HT1080 (cell line): ENCODE measurements around the gene DYNC1I1. TPM values are rescaled to one million over a fixed set of nuclear protein-coding genes. Genes with fewer than 3 reads are reported as not detected.
A peak's percentile ranks its signal among the peaks of the same experiment; 100 is the strongest.

Experiments
- DNase-seq: peaks from one replicate; pipeline ENCODE4 v3.0.0-alpha.2; 2015; ENCODE audit warnings: low read depth
- polyA plus RNA-seq, 2 experiments: library from polyadenylated mRNA; depleted of rRNA; stranded (reverse); fragments of >200 nt; gene quantifications; 2 replicates each; pipeline ENCODE4 v1.2.3, GENCODE V29; 2015
- total RNA-seq: library from RNA; depleted of rRNA; stranded (reverse); fragments of >200 nt; shearing (Covaris generic); gene quantifications from 2 replicates; pipeline ENCODE4 v1.2.3, GENCODE V29; 2014; rRNA removed

The DYNC1I1 gene
- 2.4 and 2.7 TPM in 2 replicates for total RNA-seq
- 3.5 and 4.2 TPM in 2 replicates for polyA plus RNA-seq (2015; cell fraction: cytosol; rRNA removed)
- 3.6 and 5.0 TPM in 2 replicates for polyA plus RNA-seq (2015; cell fraction: nucleus; rRNA removed)

DNA sequence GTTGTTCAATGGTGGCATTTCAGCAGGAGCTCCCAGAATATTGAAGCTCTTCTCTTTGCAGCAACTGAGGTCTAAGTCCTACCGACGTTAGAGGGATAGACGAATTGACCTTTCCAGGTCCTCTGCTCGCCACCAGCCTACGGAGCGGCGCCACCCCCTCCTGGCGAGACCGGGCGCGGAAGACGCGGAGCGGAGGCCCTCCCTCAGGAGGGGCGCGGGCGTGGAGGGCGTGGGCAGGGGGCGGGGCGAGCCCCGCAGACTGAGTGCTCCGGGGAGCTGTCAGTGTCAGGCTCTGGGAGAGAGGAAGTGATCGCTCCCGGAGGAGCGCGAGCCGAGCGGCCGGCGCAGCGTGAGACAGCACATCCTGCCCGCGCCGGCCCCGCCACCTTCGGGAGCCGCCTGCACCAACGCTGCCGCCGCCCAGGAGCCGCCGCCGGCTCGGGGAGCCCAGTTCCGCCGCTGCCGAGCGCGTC lies at the start of gene DYNC1I1:
TSS of gene DYNC1I1 (plus strand) at position 257 of the 473 bp plus-strand sequence. CDS start 32,176 bp downstream, outside the sequence.
- peak; percentile 79 for DNase-seq

DNA sequence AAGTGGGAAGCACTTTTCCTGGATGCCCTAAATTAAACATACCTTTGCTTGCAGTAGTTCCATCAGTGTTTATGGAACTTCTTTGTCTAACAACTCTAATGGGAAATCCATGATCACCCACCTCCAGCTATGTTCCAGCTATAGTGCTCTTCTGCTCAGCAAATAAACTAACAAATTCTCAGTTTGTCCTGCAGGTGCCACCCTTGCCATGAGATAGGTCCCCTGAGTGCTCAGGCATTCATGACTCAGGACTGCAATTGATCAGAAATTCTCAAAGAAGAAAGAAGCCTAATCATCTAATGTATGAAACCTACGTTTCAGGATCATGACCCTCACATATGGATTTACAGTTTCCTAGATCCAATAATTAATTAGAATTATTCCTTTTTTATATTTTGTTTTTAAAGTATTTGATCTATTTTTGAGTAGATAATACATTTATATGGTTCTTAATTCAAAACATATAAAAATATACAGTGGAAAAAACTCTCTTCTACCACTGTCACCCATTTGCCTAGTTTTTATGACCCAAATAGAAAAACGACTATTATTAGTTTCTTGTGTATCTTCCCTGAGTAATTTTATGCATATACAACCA lies 48.7 kb upstream of the DYNC1I1 start:
- DNase-seq = peak; percentile 44

DNA sequence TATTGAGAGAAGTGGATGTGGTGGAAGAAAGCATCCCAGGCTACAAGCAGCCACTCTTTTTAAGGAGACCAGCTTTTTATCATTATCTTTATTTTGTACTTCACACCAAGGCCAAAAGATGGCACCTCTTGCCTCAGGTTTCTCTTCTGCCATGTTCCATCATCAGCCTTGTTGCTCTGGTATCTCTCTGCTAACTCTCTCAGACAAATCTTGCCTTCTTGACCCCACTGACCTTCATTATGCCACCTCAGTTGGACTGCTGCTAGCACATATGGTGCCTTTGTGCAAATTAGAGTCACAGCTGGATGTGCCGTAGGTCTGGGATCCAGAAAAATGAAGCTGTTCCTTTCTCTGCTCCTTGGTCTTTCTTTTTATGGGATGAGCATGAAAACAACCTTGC lies 47.1 kb upstream of the DYNC1I1 start:
- peak; percentile 7 for DNase-seq

DNA sequence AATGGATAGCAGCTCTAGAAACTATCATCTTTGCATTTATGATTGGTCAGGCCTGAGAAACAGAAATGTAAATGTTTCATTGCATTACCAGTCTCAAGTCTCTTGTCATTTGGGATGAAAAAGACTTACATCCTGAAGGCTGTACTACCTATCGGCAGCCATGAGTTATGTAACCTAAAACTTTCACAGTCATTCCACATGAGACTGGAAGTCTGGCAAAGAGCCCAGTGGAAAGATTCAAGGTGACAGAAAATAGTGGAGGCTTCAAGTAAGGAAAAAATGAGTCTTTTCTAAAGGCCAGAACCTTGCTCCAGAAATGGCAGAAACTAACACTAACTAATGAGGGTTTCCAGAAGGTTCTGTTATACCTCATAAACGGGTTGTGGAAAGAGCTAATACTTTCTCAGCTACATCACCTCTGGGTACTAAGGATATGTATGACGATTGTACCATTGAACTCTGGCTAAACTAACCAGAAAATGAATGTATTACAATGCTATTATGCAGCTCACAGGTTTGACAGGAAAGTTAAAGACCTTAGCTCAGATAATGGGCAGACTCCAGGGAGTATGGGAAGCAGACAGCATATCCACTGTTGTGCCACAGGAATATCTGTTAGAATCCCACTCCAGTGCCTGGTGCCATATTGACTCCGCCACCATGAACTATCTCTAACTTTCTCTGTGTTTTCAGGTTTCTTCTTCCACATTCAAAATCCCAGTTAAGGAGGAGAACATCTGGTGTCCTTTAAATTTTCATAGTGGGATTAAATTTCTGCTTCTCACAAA lies 41.7 kb upstream of the DYNC1I1 start:
- DNase-seq = peak; percentile 7

DNA sequence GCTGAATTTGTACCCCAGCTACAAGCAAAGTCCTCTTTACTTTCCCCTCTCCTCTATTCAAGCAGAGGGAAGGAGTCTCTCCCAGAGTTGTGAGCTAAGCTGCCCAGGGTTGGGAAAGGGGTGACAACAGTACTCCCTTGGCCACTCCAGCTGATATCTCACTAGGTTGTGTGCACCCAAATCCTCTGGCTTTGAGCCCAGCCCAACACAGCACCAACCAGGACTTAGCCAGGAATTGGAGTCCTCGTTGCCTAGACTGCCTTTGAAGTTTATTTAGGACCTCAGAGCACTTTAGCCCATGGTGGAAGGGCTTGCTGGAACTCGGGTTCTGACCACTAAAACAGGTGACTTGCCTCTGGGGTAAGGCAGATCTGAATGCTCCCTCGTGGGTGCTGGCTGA lies 35.7 kb upstream of the DYNC1I1 start:
- no peak for DNase-seq

DNA sequence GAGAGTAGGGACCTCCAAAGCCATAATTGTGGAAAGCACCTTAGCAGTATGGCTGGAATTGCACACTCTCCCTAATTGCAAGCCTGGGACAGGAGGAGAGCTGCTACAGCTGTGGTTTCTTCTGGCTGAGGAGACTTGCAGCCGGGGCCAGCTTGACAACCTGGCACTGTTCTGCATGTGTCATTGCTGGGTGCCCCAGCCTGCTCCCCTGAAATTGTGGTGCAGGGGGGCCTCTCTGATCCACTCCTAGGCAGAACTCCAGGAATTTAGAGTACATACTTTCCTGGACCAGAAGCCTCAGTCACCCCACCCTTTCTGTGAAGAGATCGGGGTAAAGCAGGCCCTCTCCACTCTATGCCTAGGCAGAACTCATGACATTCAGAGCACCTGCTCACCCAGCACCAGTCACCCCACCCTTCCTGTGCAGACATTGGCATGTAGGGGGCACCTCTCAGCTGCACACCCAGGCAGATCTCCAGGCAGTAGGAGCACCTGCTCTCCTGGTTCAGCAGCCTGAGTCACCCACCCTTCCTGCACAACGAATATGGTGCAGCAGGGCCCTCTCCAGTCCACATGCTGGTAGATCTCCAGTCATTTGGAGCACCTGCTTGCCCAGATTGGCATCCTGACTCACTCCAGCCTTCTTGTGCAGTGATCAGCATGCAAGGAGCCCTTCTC lies 34.4 kb upstream of the DYNC1I1 start:
- no peak for DNase-seq

DNA sequence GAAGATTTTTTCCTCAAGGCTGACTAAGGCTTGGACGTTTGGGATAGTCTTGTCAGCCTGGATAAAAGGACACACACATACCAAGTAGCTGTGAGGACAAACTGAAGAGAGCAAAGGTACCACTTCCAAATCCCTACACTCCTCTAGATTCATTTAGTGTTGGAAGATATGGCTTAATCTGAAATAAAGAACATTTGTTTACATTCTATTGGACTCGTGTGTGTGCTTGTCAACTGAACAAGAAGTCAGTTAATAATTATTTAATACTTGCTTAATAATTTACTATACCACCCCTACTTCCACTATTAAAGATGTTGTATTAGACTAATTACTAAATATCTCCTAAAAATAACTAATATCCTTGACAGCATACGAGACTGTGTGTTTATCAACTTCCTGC lies 23.3 kb upstream of the DYNC1I1 start:
- no peak for DNase-seq

DNA sequence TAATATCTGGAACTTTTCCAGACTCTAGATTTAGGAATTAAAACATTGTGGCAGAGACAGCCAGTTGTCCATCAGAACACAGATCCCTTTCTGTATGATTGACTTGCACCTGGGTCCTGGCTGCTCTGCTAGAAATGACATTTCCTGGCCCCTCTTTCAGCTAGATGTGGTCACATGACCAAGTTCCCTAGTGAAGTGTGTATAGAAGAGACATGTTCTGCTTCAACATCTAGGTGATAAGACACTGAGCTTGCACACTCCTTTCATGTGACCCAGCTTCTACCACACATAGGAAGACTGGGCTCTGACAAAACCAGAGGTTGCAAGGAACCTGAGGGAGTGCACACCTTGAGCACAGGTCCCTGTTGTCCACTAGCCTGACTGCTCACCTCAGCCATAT lies 22.8 kb upstream of the DYNC1I1 start:
- no peak for DNase-seq

DNA sequence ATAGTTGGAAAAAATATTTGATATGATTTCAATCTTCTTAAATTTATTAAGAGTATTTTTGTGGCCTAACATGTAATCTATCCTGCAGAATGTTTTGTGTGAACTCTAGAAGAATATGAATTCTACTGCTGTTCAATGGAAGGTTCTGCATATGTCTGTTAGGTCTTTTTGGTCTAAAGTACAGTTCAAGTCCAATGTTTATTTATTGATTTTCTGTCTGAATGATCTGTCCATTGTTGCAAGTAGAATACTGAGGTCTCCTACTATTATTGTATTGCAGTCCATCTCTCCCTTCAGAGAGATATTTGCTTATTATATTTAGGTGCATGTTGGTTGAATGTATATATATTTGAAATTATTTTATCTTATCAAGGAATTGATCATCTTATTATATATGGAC lies 18.9 kb upstream of the DYNC1I1 start:
- DNase-seq = no peak

DNA sequence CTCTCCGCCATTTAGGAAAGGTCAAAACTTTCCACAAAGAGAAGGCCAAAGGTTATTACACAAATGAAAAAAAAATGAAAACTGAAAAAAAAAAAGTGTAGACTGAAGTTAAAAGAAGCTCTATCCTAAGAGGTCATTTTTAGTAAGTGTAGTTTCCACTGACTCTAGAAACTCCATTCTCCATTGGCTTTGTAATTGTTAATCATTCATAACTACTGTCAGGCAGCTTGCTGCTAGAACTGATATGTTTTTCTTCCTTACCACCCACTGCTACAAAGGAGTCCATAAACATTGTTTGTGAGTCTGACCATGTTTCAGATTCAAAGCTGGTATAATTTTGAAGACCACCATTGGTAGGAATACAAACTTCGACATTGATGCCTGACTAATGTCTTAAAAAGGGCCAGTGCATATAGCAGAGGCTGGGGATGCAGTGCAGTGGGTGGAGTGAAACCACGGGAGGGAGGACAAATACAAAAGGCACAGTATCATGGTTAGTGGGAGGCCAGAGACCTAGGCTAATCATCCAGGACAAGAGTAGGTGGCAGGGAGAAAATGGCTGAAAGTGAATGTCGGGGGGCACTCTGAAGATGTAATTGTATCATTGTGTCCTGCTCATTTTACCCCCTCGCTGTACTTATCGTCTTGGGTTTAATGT lies 16.9 kb upstream of the DYNC1I1 start:
- no peak for DNase-seq

DNA sequence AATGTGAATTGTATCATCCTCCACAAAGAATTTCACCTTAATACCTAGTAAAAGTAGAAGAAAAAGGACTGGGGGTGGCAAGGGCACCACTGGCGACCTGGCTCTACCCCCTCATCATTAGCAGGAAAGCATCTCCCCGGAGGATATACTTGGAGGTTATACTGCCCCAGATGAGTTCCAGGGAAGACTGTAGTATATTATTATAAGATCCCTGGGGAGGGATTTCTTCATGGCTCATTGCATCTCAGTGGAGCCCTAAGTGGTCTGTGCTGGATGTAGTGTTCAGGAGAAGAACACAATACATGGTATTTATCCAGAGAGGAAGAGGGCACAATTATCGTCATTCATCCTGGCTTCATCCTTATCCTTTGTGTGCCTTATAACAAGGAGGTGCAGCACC lies 14.2 kb upstream of the DYNC1I1 start:
- no peak for DNase-seq

DNA sequence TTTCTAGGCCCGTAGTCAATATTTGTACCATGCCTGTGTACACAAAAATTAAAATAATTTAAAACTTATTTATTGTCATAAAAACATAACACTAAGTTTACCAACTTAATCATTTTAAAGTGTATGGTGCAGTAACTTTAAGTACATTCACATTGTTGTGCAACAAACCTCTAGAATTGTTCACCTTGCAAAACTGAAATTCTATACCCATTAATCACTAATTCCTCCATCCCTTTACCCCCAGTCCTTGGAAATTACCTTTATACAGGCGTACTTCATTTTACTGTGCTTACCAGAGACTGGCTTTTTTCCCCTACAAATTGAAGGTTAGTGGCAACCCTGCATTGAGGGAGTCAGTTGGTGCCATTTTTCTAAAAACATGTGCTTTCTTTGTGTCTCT lies 6.3 kb upstream of the DYNC1I1 start:
- DNase-seq = no peak

DNA sequence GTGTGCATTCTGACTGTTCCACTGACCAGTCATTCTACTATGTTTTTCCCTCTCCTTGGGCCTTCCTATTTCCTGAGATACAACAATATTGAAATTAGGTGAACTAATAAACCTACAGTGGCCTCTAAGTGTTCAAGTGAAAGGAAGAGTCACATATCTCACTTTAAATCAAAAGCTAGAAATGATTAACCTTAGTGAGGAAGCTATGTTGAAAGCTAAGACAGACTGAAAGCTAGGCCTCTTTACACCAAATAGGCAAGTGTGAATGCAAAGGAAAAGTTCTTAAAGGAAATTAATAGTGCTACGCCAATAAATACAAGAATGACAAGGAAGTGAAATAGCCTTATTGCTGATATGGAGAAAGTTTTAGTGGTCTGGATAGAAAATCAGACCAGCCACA lies 5.7 kb upstream of the DYNC1I1 start:
- no peak for DNase-seq

DNA sequence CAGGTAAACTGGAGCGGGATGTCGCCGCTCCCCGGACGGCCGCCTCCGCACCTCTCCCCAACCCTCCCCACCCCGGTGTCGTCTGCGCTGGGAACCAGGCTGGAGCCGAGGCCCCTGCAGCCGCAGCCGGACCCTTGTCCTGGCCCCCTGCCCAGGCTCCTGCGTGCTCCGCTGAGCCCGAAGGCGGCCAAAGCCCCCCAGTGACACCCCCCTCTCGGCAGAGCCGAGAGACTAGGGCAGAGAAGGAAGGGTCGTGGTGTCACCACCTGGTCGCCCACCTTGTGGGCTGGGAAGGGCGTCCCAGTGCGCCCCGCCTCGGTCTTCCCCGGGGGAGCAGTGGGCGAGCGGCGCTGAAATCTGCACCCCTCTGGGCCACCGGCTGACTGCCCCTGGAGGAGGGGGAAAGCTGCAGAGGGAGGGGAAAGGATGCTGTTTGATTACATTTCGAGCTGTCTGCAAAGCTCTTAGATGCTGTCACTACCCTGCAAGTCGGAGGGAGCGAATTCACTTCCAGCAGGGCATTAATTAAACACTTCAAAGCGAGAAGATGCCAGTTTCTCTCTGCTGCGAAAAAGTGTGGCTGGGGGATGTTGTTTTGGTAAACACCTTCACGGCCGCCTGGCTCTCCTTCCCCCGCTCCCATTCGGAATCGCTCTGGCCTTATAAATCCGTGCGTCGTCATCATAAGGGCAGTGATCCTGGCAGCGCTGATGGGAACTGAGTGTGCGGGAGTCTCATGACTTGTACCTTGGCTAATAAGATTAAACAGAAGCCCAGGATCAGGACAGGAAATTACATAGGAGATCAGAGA lies 622 bp downstream of the DYNC1I1 start:
- DNase-seq = peak; percentile 5

DNA sequence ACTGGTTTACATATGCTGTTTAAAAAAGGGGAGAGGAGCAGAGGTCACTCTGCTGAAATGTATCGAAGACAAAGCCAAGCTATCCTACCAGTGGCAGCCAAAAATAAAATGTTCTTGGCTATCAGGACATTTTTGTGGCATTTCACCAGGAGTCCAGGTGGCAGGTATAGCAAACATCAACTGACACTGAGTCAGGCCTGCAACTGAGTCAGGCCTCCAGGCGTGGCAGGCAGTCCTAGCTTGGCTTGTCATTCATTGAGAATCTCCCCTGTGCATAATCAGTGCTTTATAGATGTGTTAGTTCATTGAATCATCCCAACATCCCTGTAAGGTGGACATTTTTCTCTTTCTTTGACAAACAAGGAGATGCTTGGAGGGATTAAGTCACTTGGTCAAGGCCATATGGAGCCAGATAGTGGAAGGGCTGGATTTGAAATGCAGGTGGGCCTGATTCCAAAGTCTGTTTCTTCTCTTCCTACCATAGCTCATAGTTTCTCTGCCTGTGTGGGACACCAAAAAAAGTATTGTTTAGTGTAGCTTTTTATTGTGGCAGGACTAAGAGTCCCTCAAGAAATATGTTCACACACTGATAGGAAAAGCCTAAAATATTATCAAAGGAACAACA lies 4.3 kb downstream of the DYNC1I1 start:
- no peak for DNase-seq

DNA sequence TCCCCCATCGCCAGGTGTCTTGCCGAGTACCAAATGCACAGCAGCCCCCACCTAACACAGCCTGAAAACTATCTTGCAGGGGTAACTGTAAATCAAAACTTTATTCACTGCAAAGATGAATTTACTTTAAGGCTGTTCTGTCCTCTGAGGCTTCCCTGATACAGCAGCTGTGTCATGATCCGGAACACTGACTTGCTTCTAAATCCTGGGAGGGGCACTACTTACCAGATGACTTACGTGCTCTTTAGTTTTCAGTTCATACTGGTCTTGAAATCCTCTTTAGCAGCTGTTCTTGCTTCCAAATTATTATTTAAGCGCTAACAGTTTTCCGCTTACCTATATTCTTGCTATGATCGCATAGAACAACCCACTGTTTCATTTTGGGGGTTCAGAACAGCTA lies 4.9 kb downstream of the DYNC1I1 start:
- no peak for DNase-seq

DNA sequence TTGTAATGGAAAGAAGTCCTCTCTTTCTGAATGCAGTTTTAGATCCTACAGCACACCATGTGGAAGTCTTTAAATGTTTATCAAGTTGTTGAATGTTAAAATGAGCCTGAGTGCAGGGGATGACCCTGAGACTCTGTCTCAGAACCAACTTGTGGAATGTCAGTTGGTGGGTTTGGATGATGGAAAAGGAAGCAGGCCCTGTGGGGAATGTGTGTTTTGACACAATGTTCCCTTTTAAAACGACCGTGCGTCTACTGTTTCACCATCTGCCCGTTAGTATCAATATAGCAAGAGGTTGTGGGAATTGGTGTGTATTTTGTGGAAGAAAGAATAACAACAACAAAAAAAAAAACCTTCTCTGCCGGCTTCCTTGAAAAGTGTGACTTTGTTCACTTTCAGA lies 8.3 kb downstream of the DYNC1I1 start:
- DNase-seq = no peak

DNA sequence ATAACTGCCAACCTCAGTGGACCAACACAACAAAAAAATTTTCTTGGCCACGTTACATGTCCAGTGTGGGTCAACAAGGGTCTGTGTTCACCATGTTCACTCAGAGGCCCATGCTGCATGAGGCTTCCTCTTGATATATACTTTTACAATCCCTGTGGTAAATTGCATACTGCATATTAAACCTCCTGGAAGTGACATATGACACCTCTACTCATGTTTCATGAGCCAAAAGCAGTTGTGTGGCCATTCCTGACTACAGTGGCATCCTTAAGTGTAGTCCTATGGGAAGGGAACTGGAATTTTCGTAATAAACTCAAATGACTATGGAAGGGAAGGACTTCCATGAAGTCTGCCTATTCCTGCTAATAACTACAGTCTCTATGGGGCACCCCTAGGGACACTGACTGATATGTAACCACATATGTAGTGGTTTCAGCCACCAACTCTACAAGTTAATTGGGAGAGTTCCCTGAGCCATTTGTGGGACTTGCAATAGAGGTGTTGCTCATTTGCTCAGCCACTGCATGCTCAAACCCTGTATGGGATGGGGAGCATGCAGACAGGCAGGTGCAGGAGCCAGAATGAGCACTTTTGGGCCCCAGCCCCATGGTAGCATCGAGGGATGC lies 9.7 kb downstream of the DYNC1I1 start:
- DNase-seq = peak; percentile 6

DNA sequence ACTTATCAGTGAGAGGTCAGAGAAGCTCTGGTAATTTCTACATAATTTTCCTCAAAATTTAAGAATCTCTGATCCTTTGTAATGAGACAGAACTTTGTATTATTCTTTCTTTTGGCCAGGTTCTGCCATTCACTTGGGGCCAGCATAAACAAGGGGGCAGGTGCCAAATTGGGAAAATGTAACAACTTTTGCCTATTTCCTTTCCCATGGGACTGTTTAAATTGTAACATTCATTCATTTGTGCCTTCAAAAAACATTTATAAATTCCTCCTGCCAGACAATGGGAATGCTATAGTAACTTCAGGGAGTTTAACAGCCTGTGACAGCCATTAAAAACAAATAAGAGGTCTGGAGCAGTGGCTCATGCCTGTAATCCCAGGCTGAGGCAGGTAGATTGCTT lies 12.4 kb downstream of the DYNC1I1 start:
- no peak for DNase-seq

DNA sequence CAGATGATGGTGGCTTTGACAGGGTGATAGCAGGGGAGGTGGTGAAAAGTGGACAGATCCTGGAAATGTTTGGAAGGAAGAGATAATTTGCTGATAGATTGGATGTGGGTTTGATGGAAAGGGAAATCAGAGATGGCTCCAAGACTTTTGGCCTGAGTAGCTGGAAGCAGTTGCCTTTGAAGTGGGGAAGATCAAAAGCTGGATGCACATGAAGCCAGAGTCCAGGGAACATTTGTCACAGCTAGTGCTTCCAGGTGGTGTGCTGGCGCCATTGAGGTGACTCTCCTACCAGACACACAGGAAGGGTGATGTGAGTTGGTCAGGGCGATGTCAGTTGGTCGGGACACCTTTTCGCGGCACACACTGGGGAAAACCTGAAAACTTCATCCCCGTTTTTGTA lies 15.9 kb downstream of the DYNC1I1 start:
- DNase-seq = no peak
